GM13977 (cell line): ENCODE data around the gene PLEKHA6.

Experiments used
- DNase-seq: peaks from one replicate; pipeline ENCODE4 v3.0.0; 2012; ENCODE audit warnings: low spot score
- in situ Hi-C: fragments of 300-500 bp; cut with MboI; formaldehyde crosslinking; loops from one replicate; pipeline ENCODE4 v1.12.0; 2022; ENCODE audit warnings: low sequenced_read_pairs, low pct_unique_long_range_greater_than_20kb, mixed read lengths, inconsistent platforms; ENCODE audit not compliant: unreplicated experiment
- TF ChIP-seq, protein P1 (sequence below): IDR thresholded peaks from 2 replicates; pipeline ENCODE4 v1.5.1; 2012; ENCODE audit warnings: mild to moderate bottlenecking, control low read depth; ENCODE audit not compliant: insufficient read depth; ENCODE audit errors: extremely low read depth, missing control alignments

Gene PLEKHA6

DNA sequence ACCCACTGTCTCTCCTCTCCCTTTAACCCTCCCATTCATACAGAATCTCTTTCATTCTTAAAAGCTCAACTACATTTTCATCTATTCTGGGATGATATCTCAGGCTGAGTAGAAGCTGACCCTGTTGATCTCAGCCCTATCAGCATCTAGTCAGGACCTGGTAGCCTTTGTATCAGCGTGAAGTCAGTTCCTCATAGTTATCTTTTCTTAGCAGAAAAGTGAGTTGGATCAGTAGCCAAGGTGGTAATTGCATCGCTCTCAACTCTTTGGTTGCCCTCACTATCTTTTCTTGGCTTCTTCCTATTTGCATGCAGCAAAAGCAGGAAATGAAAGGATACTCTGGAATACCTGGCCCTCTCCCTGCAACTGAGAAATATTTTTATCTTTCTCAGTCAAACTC is 132.4 kb downstream of the PLEKHA6 start:
- no peak for DNase-seq
- in situ Hi-C loops, result no loop called here
- TF ChIP-seq, protein P1, sequence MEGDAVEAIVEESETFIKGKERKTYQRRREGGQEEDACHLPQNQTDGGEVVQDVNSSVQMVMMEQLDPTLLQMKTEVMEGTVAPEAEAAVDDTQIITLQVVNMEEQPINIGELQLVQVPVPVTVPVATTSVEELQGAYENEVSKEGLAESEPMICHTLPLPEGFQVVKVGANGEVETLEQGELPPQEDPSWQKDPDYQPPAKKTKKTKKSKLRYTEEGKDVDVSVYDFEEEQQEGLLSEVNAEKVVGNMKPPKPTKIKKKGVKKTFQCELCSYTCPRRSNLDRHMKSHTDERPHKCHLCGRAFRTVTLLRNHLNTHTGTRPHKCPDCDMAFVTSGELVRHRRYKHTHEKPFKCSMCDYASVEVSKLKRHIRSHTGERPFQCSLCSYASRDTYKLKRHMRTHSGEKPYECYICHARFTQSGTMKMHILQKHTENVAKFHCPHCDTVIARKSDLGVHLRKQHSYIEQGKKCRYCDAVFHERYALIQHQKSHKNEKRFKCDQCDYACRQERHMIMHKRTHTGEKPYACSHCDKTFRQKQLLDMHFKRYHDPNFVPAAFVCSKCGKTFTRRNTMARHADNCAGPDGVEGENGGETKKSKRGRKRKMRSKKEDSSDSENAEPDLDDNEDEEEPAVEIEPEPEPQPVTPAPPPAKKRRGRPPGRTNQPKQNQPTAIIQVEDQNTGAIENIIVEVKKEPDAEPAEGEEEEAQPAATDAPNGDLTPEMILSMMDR, result no peak

DNA sequence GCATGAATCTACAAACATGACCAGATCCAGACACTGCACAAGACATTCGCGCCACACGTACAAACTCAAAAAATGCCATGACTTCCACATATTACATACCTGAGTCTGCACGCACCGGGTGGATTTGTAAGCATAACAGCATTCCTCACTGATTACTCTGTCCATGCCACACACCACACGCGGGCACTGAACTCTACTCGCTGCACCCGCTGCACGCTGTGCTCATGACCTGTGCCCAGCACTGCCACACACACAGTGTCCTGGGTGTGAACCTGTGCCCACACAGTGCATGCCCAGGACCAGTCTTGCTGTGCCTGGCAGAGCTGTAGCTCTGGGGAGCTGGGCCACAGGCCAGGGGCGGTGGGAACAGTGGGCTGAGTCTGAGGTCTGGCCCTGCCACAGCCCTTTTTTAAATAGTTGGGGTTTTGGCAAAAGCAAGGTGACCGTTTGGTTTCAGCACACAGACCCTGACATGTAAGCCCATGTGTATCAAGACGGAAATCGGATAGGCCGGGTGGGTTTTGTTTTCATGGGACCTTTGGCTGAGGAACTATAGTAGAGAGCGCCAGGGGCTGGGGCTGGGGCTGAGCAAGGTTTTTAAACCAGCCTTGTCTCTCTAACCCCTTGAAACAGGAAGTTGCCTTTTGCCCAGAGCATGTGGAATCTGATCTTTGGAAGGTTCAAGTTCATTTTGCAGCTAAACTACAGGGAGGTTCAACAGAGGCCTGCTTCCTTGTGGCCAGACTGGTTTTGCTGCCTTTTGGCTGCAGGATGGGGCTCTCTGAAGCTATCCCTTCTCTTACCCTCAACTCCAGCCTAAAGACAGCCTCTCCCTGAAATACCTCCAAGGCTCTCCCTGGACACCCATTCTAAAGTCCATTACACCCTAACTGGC is 133.6 kb downstream of the PLEKHA6 start:
- no peak for DNase-seq
- TF ChIP-seq, protein P1, result no peak

DNA sequence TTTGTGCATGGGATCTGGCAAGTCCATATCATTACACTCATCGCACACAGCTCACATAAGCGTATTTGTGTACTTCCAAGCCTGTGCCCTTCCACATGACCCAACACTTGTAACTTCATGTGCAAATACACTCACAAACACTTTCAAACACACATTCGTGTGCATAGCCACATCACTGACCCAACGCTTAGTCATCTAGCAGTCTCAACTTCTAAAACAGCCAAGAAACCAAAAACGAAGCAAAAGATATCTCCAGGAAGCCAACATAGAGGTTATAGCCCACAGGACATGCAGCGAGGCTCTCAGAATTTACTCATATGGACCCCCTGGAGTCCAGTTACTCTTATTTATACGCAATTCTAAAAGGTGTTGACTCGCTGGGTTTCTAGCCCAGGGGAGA is 135.1 kb downstream of the PLEKHA6 start:
- in situ Hi-C loops, result no loop called here
- DNase-seq, result no peak
- TF ChIP-seq, protein P1, result no peak

More for the DNA sequence above, 133.6 kb downstream of the PLEKHA6 start:
- in situ Hi-C loops, result no loop called here

GRCh38 chr1:204223129-204223860 is 136.4 kb downstream of the PLEKHA6 start:
- in situ Hi-C loops, result no loop called here
- no peak for DNase-seq
- TF ChIP-seq, protein P1, result no peak

- in situ Hi-C loops, result no loop called here
- DNase-seq, result no peak
- TF ChIP-seq, protein P1, result no peak
Measured at GRCh38 chr1:204222764-204223055, 137.0 kb downstream of the PLEKHA6 start.

- DNase-seq, result no peak
- in situ Hi-C loops, result no loop called here
- TF ChIP-seq, protein P1, result no peak
Measured at GRCh38 chr1:204222006-204222763, 137.5 kb downstream of the PLEKHA6 start.
